ENCODE measurements around the gene SRMS.

The SRMS gene

DNA sequence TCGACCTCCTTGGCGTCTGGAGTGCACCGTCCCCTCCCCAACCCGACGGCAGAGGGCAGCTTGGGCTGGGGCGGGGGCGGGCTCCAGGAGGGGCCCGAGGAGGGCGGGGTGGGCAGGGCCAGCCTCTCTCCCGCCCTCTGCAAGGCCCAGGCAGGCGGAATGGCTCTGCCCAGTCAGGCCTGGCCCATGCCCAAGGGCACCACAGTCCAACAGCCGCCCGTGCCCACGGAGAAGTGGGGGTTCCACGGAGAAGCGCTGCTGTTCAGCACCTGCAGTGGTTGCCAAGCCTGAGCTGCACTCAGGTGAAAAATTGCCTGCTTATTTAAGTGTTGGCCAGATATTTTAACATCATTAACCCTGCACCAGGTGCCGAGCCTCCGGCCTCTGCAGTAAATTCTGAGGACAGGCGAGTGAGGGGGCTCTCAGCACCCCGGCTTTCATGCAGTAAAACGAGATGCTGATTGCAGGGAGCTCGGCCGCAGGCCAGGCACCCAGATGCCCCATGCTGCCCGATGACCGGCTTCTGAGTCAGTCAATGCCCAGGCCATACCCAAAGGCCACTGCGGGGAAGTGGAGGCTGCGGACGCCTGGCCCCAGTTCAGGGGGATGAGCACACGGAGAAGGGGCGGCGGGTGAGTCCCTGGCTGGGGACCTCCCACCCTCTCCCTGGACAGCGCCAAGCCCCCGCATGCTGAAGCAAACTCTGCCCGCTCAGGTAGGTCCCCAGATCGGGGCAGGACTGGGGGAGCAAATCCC lies at the start of gene SRMS:
Gene SRMS (minus strand): TSS at position 25 of the 756 bp plus-strand sequence. CDS start 286 bp downstream, outside the sequence.
- no peak for DNase-seq (ENCODE audit: low spot score)
- no peak for TF ChIP-seq CTCF (IDR thresholded peaks at IDR 0.05; ENCODE audit: extremely low read depth, insufficient read depth, missing control alignments)
- in situ Hi-C loops (cut with MboI; ENCODE audit: low pct_unique_long_range_greater_than_20kb, low sequenced_read_pairs, unreplicated experiment) = no loop called here

- no peak for DNase-seq (ENCODE audit: low spot score)
- in situ Hi-C loops (cut with MboI; ENCODE audit: low pct_unique_long_range_greater_than_20kb, low sequenced_read_pairs, unreplicated experiment) = no loop called here
- no peak for TF ChIP-seq CTCF (IDR thresholded peaks at IDR 0.05; ENCODE audit: extremely low read depth, insufficient read depth, missing control alignments)
Observed at GRCh38 chr20:63596423-63596822, 48.9 kb upstream of the SRMS start.

- DNase-seq (ENCODE audit: low spot score) = no peak
- in situ Hi-C loops (cut with MboI; ENCODE audit: low pct_unique_long_range_greater_than_20kb, low sequenced_read_pairs, unreplicated experiment) = no loop called here
Observed at GRCh38 chr20:63595416-63596127, 48.0 kb upstream of the SRMS start.

GRCh38 chr20:63594043-63594561 lies 46.6 kb upstream of the SRMS start:
- no peak for DNase-seq (ENCODE audit: low spot score)
- TF ChIP-seq CTCF (IDR thresholded peaks at IDR 0.05; ENCODE audit: extremely low read depth, insufficient read depth, missing control alignments) = no peak
- in situ Hi-C loops (cut with MboI; ENCODE audit: low pct_unique_long_range_greater_than_20kb, low sequenced_read_pairs, unreplicated experiment) = no loop called here

More at GRCh38 chr20:63595416-63596127, 48.0 kb upstream of the SRMS start:
- no peak for TF ChIP-seq CTCF (IDR thresholded peaks at IDR 0.05; ENCODE audit: extremely low read depth, insufficient read depth, missing control alignments)

DNA sequence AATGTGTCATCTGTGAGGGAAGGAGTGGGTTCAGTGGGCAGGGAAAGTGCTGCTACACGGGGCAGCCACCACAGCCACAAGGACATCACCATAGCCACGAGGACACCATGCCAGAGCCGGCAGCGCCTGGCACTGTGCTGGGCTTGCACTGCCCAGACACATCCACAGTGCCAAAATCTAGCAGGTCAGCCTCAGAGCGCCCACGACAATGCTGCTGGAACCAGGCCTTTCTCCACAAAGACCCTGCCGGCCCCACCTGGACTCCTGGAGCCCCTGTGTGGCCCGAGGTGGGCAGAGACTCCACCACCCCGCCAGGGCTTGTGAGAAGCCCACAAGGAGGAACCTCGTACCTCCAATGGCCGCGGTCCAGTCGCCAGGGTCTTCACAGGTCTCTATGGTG lies 45.1 kb upstream of the SRMS start:
- in situ Hi-C loops (cut with MboI; ENCODE audit: low pct_unique_long_range_greater_than_20kb, low sequenced_read_pairs, unreplicated experiment) = no loop called here
- no peak for TF ChIP-seq CTCF (IDR thresholded peaks at IDR 0.05; ENCODE audit: extremely low read depth, insufficient read depth, missing control alignments)

GRCh38 chr20:63591786-63592355 lies 44.3 kb upstream of the SRMS start:
- no peak for DNase-seq (ENCODE audit: low spot score)
- in situ Hi-C loops (cut with MboI; ENCODE audit: low pct_unique_long_range_greater_than_20kb, low sequenced_read_pairs, unreplicated experiment) = no loop called here
- TF ChIP-seq CTCF (IDR thresholded peaks at IDR 0.05; ENCODE audit: extremely low read depth, insufficient read depth, missing control alignments) = no peak

More for the DNA sequence above, 45.1 kb upstream of the SRMS start:
- DNase-seq (ENCODE audit: low spot score) = no peak

Measured in GM13977 (cell line).